Transverse colon (tissue), 4 donors: Measurements from ENCODE around the gene SHC4. TPM values are rescaled to one million over a fixed set of nuclear protein-coding genes. Genes with fewer than 3 reads are reported as not detected.

Experiments
- DNase-seq: peaks from one replicate; pipeline ENCODE4 v3.0.0-alpha.2; 2019
- H3K27ac ChIP-seq, 4 donors: fragments of 200-600 bp; sonication (generic); 2 replicates each; pipeline ENCODE4 v1.5.1; 2016 to 2018; ENCODE audit warnings: inconsistent platforms in 4 of 4
- H3K27me3 ChIP-seq: fragments of 200-600 bp; sonication (generic); 2 replicates; pipeline ENCODE4 v1.5.1; 2017; ENCODE audit warnings: inconsistent platforms
- H3K36me3 ChIP-seq, 4 donors: fragments of 200-600 bp; sonication (generic); 2 replicates each; pipeline ENCODE4 v1.5.1; 2017 to 2019; ENCODE audit warnings: inconsistent platforms in 4 of 4
- H3K4me1 ChIP-seq, 4 donors: fragments of 200-600 bp; sonication (generic); 2 replicates each; pipeline ENCODE4 v1.5.1; 2017 to 2020; ENCODE audit warnings: inconsistent platforms in 4 of 4
- H3K4me3 ChIP-seq, 4 donors: fragments of 200-600 bp; sonication (generic); 1 replicate in 1 of 4; 2 replicates in 3 of 4; pipeline versions ENCODE4 v1.5.1 to v1.6.1; 2017 to 2019; ENCODE audit warnings: inconsistent platforms in 4 of 4
- H3K9me3 ChIP-seq, 2 donors: fragments of 200-600 bp; sonication (generic); 2 replicates each; pipeline ENCODE4 v1.5.1; 2017 to 2019; ENCODE audit warnings: inconsistent platforms in 2 of 2
- EP300 ChIP-seq: sonication (generic); formaldehyde crosslinking; IDR thresholded peaks from one replicate; pipeline ENCODE4 v1.6.1; 2017; ENCODE audit warnings: antibody characterized with exemption, low read depth
- POLR2A ChIP-seq: fragments of 450-650 bp; IDR thresholded peaks from one replicate; pipeline ENCODE4 v1.6.1; 2016; ENCODE audit warnings: antibody characterized with exemption, mild to moderate bottlenecking, moderate library complexity
- POLR2AphosphoS5 ChIP-seq, 3 donors: sonication (generic); formaldehyde crosslinking; IDR thresholded peaks; one replicate each; pipeline ENCODE4 v1.6.1; 2016; ENCODE audit warnings: antibody characterized with exemption in 3 of 3
- WGBS, 2 donors: methylation state at CpG; one replicate each; pipeline ENCODE4 v1.1.5; 2018; ENCODE audit warnings: low coverage in 1 of 2; 5-methylcytosine and 5-hydroxymethylcytosine counted together
- in situ Hi-C, 4 donors: fragments of 200-750 bp; cut with MboI; loops; one replicate each; pipeline versions ENCODE4 v1.15.0 to v1.15.1; 2017; ENCODE audit warnings: low sequenced_read_pairs in 3 of 4, low pct_ligation_motif_present in 1 of 4, low pct_unique_long_range_greater_than_20kb in 1 of 4
- intact Hi-C: fragments of 100-400 bp; cut with DNase I; formaldehyde crosslinking; loops from one replicate; pipeline ENCODE4 v1.15.1; 2023; ENCODE audit warnings: low total_unique reads
- total RNA-seq, 4 donors: library from RNA; depleted of rRNA; stranded (reverse); fragments of >200 nt; gene quantifications; one replicate each; pipeline ENCODE4 v1.1.0, GENCODE V29; 2016
- TF ChIP-seq, protein P1 (sequence below), 5 experiments: fragments of 200-600 bp in 3 of 5; fragments of 450-650 bp in 2 of 5; sonication (generic) in 3 of 5; IDR thresholded peaks; 1 replicate in 2 of 5; 2 replicates in 3 of 5; pipeline ENCODE4 v1.5.1; 2016 to 2017; ENCODE audit warnings: antibody characterized with exemption in 5 of 5, inconsistent platforms in 3 of 5, mild to moderate bottlenecking in 2 of 5, moderate library complexity in 1 of 5

The SHC4 gene
- total RNA-seq, 4 donors from 2014 or later: 0.48 to 0.96 TPM; not detected in 2

DNA sequence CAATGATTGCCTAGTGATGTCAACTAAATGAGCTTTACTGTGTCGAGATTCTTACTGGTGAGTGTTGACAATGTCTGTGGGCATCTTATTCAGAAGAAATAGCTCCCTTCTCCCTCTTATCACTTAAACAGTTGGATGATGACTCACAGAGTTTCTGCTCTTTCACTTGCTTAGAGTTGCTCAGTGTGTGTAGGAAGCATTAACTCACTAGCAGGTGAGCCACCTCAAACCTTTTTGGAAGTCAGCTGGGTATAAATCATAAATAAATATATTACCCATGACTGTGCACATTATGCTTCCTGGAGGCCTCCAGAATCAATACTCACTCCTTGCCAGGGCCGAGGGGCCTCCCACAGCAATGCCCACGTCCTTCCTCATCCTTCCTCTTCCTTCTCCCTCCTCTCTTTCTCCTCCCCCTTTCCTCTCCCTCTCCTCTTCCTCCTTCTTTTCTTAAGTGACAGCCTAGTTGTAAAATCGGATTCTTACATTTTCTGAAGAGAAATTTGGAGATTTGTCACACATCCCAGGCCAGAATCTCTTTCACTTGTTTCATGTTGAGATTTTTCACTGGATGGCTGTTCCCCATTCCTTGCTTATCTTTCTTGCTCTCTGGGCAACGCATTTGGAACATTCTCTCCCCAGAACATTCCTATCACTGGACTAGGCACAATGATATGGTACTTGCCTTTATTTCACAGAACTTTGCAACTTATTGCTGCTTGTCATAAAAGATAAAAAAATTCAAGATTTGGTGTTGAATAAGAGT is 17.5 kb downstream of the SHC4 start:
- intact Hi-C loops: no loop called here
- H3K27ac ChIP-seq: no peak overlapping the region
- H3K36me3 ChIP-seq: no peaks in the 10 kb centered on the region
- H3K4me1 ChIP-seq: peaks cover 0 to 3% (median 0%) of the 10 kb centered on the region in 4 donors
- no peaks in the 10 kb centered on the region for H3K9me3 ChIP-seq
- in situ Hi-C loops: no loop called here
- no peak overlapping the region for H3K4me3 ChIP-seq
- H3K27me3 ChIP-seq: no peaks in the 10 kb centered on the region
- 31 to 38% methylated on average over 4 to 5 of the region's 5 CpGs for WGBS, 2 donors
- DNase-seq: no peak
- TF ChIP-seq POLR2A: no peak
- TF ChIP-seq, protein P1, sequence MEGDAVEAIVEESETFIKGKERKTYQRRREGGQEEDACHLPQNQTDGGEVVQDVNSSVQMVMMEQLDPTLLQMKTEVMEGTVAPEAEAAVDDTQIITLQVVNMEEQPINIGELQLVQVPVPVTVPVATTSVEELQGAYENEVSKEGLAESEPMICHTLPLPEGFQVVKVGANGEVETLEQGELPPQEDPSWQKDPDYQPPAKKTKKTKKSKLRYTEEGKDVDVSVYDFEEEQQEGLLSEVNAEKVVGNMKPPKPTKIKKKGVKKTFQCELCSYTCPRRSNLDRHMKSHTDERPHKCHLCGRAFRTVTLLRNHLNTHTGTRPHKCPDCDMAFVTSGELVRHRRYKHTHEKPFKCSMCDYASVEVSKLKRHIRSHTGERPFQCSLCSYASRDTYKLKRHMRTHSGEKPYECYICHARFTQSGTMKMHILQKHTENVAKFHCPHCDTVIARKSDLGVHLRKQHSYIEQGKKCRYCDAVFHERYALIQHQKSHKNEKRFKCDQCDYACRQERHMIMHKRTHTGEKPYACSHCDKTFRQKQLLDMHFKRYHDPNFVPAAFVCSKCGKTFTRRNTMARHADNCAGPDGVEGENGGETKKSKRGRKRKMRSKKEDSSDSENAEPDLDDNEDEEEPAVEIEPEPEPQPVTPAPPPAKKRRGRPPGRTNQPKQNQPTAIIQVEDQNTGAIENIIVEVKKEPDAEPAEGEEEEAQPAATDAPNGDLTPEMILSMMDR (IDR thresholded peaks at IDR 0.05): no peak
- no peak for TF ChIP-seq POLR2AphosphoS5 (IDR thresholded peaks at IDR 0.05)
- no peak for TF ChIP-seq EP300

GRCh38 chr15:48945386-48945785 is 18.3 kb downstream of the SHC4 start:
- intact Hi-C loops: no loop called here
- no peak for DNase-seq
- Histone ChIP-seq H3K4me3 (no peak overlapping the region), H3K9me3 (no peaks in the 10 kb centered on the region), H3K4me1 (peaks cover 0 to 3% (median 0%) of the 10 kb centered on the region in 4 donors), H3K27ac (no peak overlapping the region), H3K36me3 (no peaks in the 10 kb centered on the region), H3K27me3 (no peaks in the 10 kb centered on the region)
- TF ChIP-seq POLR2A (no peak), EP300 (no peak), POLR2AphosphoS5 (IDR thresholded peaks at IDR 0.05) (no peak)
- TF ChIP-seq, protein P1 (IDR thresholded peaks at IDR 0.05): no peak
- 42 to 86% methylated on average over 2 of the region's 2 CpGs for WGBS, 2 donors
- in situ Hi-C loops: no loop called here

- Histone ChIP-seq H3K4me3 (no peak overlapping the region), H3K27me3 (no peaks in the 10 kb centered on the region), H3K4me1 (peaks cover 0 to 3% (median 0%) of the 10 kb centered on the region in 4 donors), H3K27ac (no peak overlapping the region), H3K9me3 (no peaks in the 10 kb centered on the region), H3K36me3 (no peaks in the 10 kb centered on the region)
- WGBS, 2 donors: 77 to 81% methylated on average over 3 to 5 of the region's 5 CpGs
- intact Hi-C loops (no loop called here), in situ Hi-C loops (no loop called here)
- TF ChIP-seq EP300: no peak
- TF ChIP-seq POLR2AphosphoS5 (IDR thresholded peaks at IDR 0.05): no peak
- TF ChIP-seq, protein P1 (IDR thresholded peaks at IDR 0.05): no peak
- no peak for TF ChIP-seq POLR2A
- no peak for DNase-seq
Observed at GRCh38 chr15:48941904-48942303, 21.8 kb downstream of the SHC4 start.

- Histone ChIP-seq H3K27ac (no peak overlapping the region), H3K9me3 (no peaks in the 10 kb centered on the region), H3K4me1 (no peaks in the 10 kb centered on the region), H3K27me3 (no peaks in the 10 kb centered on the region), H3K36me3 (no peaks in the 10 kb centered on the region), H3K4me3 (no peak overlapping the region)
- in situ Hi-C loops: no loop called here
- intact Hi-C loops: no loop called here
- TF ChIP-seq POLR2A: no peak
- TF ChIP-seq, protein P1 (IDR thresholded peaks at IDR 0.05): no peak
- no peak for TF ChIP-seq POLR2AphosphoS5 (IDR thresholded peaks at IDR 0.05)
- no peak for TF ChIP-seq EP300
- WGBS, 2 donors: 59 to 64% methylated on average over 4 to 6 of the region's 6 CpGs
- no peak for DNase-seq
Observed at GRCh38 chr15:48940508-48940907, 23.2 kb downstream of the SHC4 start.
